PC-3 (cell line): ENCODE measurements around the gene TOMM40L. TPM values are rescaled to one million over a fixed set of nuclear protein-coding genes. Genes with fewer than 3 reads are reported as not detected.

ENCODE experiments used
- ATAC-seq: fragments of 200-7000 bp; cut with Tn5 transposase; 2 replicates; pipeline ENCODE4 v1.9.1; 2020; ENCODE audit warnings: mild to moderate bottlenecking, moderate library complexity
- BruUV-seq: library from RNA; stranded (reverse); fragments of 400-500 nt; replicated peaks from 2 replicates; lab custom pipeline; 2021; lab: Mats Ljungman, UMichigan
- CTCF ChIA-PET: fragments of 300-600 bp; sonication (Branson Sonifier 250); formaldehyde crosslinking; loops from one replicate; lab custom pipeline; 2022; ENCODE audit warnings: antibody characterized with exemption; lab: Charles Lee
- POLR2A ChIA-PET: fragments of 300-600 bp; sonication (Branson Sonifier 250); formaldehyde crosslinking; loops from one replicate; lab custom pipeline; 2022; ENCODE audit warnings: antibody characterized with exemption; ENCODE audit not compliant: unreplicated experiment; lab: Charles Lee
- DNase-seq: peaks from one replicate; pipeline ENCODE4 v3.0.0-alpha.2; 2015
- H2AFZ ChIP-seq: fragments of 300-600 bp; sonication (generic); 2 replicates; pipeline ENCODE4 v1.6.0; 2016; ENCODE audit warnings: antibody characterized with exemption, low read length
- H3F3A ChIP-seq: fragments of 300-600 bp; sonication (generic); one replicate; pipeline ENCODE4 v1.6.0; 2017; ENCODE audit warnings: antibody characterized with exemption, low read length, control low read depth, mild to moderate bottlenecking; ENCODE audit not compliant: unreplicated experiment
- H3K27ac ChIP-seq: fragments of 300-600 bp; sonication (generic); 2 replicates; pipeline ENCODE4 v1.5.1; 2016; ENCODE audit warnings: mild to moderate bottlenecking, low read length
- H3K27me3 ChIP-seq: fragments of 300-600 bp; sonication (generic); 2 replicates; pipeline ENCODE4 v1.6.1; 2016; ENCODE audit warnings: low read length, mixed read lengths
- H3K36me3 ChIP-seq: fragments of 300-600 bp; sonication (generic); 2 replicates; pipeline ENCODE4 v1.6.1; 2016; ENCODE audit warnings: low read depth, mixed run types, low read length, mixed read lengths
- H3K4me1 ChIP-seq: fragments of 300-600 bp; sonication (generic); 2 replicates; pipeline ENCODE4 v1.5.1; 2016; ENCODE audit warnings: low read length; ENCODE audit not compliant: insufficient read depth
- H3K4me2 ChIP-seq: fragments of 300-600 bp; sonication (generic); 2 replicates; pipeline ENCODE4 v1.6.0; 2016; ENCODE audit warnings: low read length
- H3K4me3 ChIP-seq: fragments of 300-600 bp; sonication (generic); 2 replicates; pipeline ENCODE4 v1.5.1; 2016; ENCODE audit warnings: mild to moderate bottlenecking, low read length, mixed read lengths
- H3K79me2 ChIP-seq: fragments of 300-600 bp; sonication (generic); 2 replicates; pipeline ENCODE4 v1.6.1; 2017; ENCODE audit warnings: low read length, mixed read lengths
- H3K9ac ChIP-seq: fragments of 300-600 bp; sonication (generic); 2 replicates; pipeline ENCODE4 v1.6.0; 2016; ENCODE audit warnings: mild to moderate bottlenecking, low read length
- H3K9me2 ChIP-seq: fragments of 300-600 bp; sonication (generic); replicated peaks from 2 replicates; pipeline ENCODE4 v1.6.1; 2016; ENCODE audit warnings: mixed run types, low read length, mixed read lengths
- H3K9me3 ChIP-seq: fragments of 300-600 bp; sonication (generic); 2 replicates; pipeline ENCODE4 v1.6.1; 2016; ENCODE audit warnings: low read length, mixed read lengths
- H4K20me1 ChIP-seq: fragments of 300-600 bp; sonication (generic); 2 replicates; pipeline ENCODE4 v1.6.1; 2016; ENCODE audit warnings: low read length, mixed read lengths
- CTCF ChIP-seq: fragments of 300-600 bp; sonication (generic); conservative IDR thresholded peaks from 2 replicates; pipeline ENCODE4 v1.5.1; 2017; ENCODE audit warnings: antibody characterized with exemption, low read depth, mild to moderate bottlenecking, low read length
- EZH2 ChIP-seq: fragments of 300-600 bp; sonication (generic); IDR thresholded peaks from one replicate; pipeline ENCODE4 v1.6.1; 2017; ENCODE audit warnings: antibody characterized with exemption, mild to moderate bottlenecking, low read length; ENCODE audit not compliant: unreplicated experiment
- EZH2phosphoT487 ChIP-seq: fragments of 300-600 bp; sonication (generic); IDR thresholded peaks from 2 replicates; pipeline ENCODE4 v1.6.1; 2018; ENCODE audit warnings: mild to moderate bottlenecking, antibody characterized with exemption, low read length, borderline replicate concordance
- intact Hi-C: fragments of 100-400 bp; cut with micrococcal nuclease; formaldehyde crosslinking; loops from 2 replicates; pipeline ENCODE4 v1.9.0; 2023
- total RNA-seq: library from RNA; depleted of rRNA; stranded (reverse); fragments of >200 nt; gene quantifications from 2 replicates; pipeline ENCODE4 v1.2.3, GENCODE V29; 2014

The TOMM40L gene
- total RNA-seq, 1 experiment from 2014 or later = 23.2 TPM

GRCh38 chr1:161185732-161186311 lies 40.0 kb upstream of the TOMM40L start:
- DNase-seq (no peak), ATAC-seq (no peak)
- H3K4me1 ChIP-seq = peaks cover 15% of the 10 kb centered on the region
- CTCF ChIA-PET = no interaction called here
- H3K36me3 ChIP-seq = no peaks in the 10 kb centered on the region
- POLR2A ChIA-PET = interaction anchor here (0.6 kb wide), 1 partner anchor 33 kb away, joined by 6 read pairs; no protein-coding TSS in a partner anchor
- no peaks in the 10 kb centered on the region for H4K20me1 ChIP-seq
- no peak overlapping the region for H2AFZ ChIP-seq
- BruUV-seq = no TSS peak
- H3K4me2 ChIP-seq = no peak overlapping the region
- H3K79me2 ChIP-seq = no peaks in the 10 kb centered on the region
- intact Hi-C loops = loop anchor here (10.0 kb wide), 1 partner anchor 559 kb away; the partner anchor contains the start of gene DUSP12
- no peaks in the 10 kb centered on the region for H3F3A ChIP-seq
- H3K4me3 ChIP-seq = no peak overlapping the region
- H3K9ac ChIP-seq = no peak overlapping the region
- H3K9me3 ChIP-seq = no peaks in the 10 kb centered on the region
- no peaks in the 10 kb centered on the region for H3K27me3 ChIP-seq
- H3K9me2 ChIP-seq = no peaks in the 10 kb centered on the region
- H3K27ac ChIP-seq = no peak overlapping the region
- TF ChIP-seq CTCF = no peak
- no peak for TF ChIP-seq EZH2
- TF ChIP-seq EZH2phosphoT487 = no peak

DNA sequence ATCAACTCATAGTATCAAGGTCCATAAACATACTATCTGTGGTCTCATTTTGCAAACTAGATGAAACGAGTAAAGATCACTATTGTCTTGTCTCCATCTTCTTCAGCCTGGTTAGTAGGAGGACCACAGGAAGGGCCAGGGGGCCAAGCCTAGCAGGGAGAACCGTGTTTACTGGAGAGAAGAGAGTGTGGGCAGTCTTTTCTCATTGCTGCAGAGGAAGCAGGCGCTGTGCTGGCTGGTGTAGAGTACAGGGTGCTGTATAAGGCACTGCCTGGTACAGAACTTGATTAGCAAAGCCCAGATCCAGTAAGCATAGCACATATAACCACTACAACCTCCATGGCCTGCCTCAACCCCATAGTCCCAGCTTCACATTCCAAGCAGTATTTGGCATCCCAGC lies 38.5 kb upstream of the TOMM40L start:
- Histone ChIP-seq H4K20me1 (no peaks in the 10 kb centered on the region), H3K4me1 (peaks cover 8% of the 10 kb centered on the region), H3K9me3 (no peaks in the 10 kb centered on the region), H3K9me2 (no peaks in the 10 kb centered on the region), H3K4me3 (no peak overlapping the region), H3K27ac (no peak overlapping the region), H3F3A (no peaks in the 10 kb centered on the region), H3K36me3 (no peaks in the 10 kb centered on the region), H3K9ac (no peak overlapping the region), H3K79me2 (no peaks in the 10 kb centered on the region), H3K27me3 (no peaks in the 10 kb centered on the region), H3K4me2 (no peak overlapping the region), H2AFZ (no peak overlapping the region)
- DNase-seq = no peak
- intact Hi-C loops = loop anchor here (10.0 kb wide), 1 partner anchor 557 kb away; the partner anchor contains the start of gene DUSP12
- TF ChIP-seq EZH2phosphoT487 (no peak), EZH2 (no peak), CTCF (no peak)
- CTCF ChIA-PET = no interaction called here
- POLR2A ChIA-PET = no interaction called here
- no TSS peak for BruUV-seq
- ATAC-seq = no peak

DNA sequence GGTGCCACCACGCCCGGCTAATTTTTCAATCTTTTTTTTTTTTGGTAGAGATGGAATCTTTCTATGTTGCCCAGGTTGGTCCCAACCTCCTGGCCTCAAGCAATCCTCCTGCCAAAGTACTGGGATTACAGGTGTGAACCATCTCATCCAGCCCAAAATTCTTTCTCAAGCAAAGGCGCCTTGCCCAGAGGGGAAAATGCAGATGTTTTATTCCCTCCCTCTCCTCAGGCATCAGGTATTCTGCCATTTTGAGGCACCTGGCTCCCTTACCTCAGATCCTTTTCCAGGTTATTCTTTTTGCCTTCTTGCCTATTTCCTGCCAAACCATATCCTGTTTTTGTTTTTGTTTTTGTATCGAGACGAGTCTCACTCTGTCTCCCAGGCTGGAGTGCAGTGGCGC lies 37.5 kb upstream of the TOMM40L start:
- no peaks in the 10 kb centered on the region for H3K4me1 ChIP-seq
- no peaks in the 10 kb centered on the region for H3K79me2 ChIP-seq
- no peaks in the 10 kb centered on the region for H3F3A ChIP-seq
- no TSS peak for BruUV-seq
- no peaks in the 10 kb centered on the region for H3K36me3 ChIP-seq
- TF ChIP-seq EZH2 (no peak), CTCF (no peak), EZH2phosphoT487 (no peak)
- no peak overlapping the region for H3K4me3 ChIP-seq
- intact Hi-C loops = loop anchor here (10.0 kb wide), 1 partner anchor 556 kb away; the partner anchor contains the start of gene DUSP12
- no peaks in the 10 kb centered on the region for H4K20me1 ChIP-seq
- ChIA-PET CTCF (no interaction called here), POLR2A (no interaction called here)
- H3K9me2 ChIP-seq = no peaks in the 10 kb centered on the region
- H3K4me2 ChIP-seq = no peak overlapping the region
- H3K27ac ChIP-seq = no peak overlapping the region
- H3K27me3 ChIP-seq = no peaks in the 10 kb centered on the region
- ATAC-seq = no peak
- DNase-seq = no peak
- H3K9me3 ChIP-seq = no peaks in the 10 kb centered on the region
- H3K9ac ChIP-seq = no peak overlapping the region
- H2AFZ ChIP-seq = no peak overlapping the region
